HG02852 (cell line): Measurements from ENCODE around the gene TNIK.
"Not testable (repeated sequence)": the region's sequence is repeated elsewhere in the genome, so short reads cannot be mapped to it uniquely, and the experiment has no call there.

ENCODE experiments used
- ATAC-seq: cut with Tn5 transposase; IDR thresholded peaks from one replicate; pipeline ENCODE4 v1.9.1; 2021; ENCODE audit warnings: mild to moderate bottlenecking, moderate library complexity; ENCODE audit not compliant: unreplicated experiment

Gene TNIK

GRCh38 chr3:171317171-171317570 is 143.0 kb downstream of the TNIK start:
- no peak for ATAC-seq

GRCh38 chr3:171315919-171316318 is 144.3 kb downstream of the TNIK start:
- ATAC-seq = no peak

- no peak for ATAC-seq
These were observed 145.1 kb downstream of the TNIK start for GRCh38 chr3:171315101-171315500.

- ATAC-seq = no peak
These were observed 145.9 kb downstream of the TNIK start for GRCh38 chr3:171314341-171314740.

- no peak for ATAC-seq
These were observed 146.5 kb downstream of the TNIK start for GRCh38 chr3:171313702-171314101.

- no peak for ATAC-seq
These were observed 147.5 kb downstream of the TNIK start for GRCh38 chr3:171312741-171313140.

- ATAC-seq = no peak
These were observed 148.4 kb downstream of the TNIK start for GRCh38 chr3:171311784-171312183.

- peak; percentile 42 for ATAC-seq
These were observed 150.3 kb downstream of the TNIK start for GRCh38 chr3:171309906-171310359.

GRCh38 chr3:171307988-171308387 is 152.2 kb downstream of the TNIK start:
- no peak for ATAC-seq

- no peak for ATAC-seq
These were observed 153.1 kb downstream of the TNIK start for GRCh38 chr3:171307046-171307585.

- no peak for ATAC-seq
These were observed 153.6 kb downstream of the TNIK start for GRCh38 chr3:171306631-171307030.

- not testable (repeated sequence) for ATAC-seq
These were observed 154.4 kb downstream of the TNIK start for GRCh38 chr3:171305823-171306222.

GRCh38 chr3:171304498-171304897 is 155.7 kb downstream of the TNIK start:
- not testable (repeated sequence) for ATAC-seq

- ATAC-seq = not testable (repeated sequence)
These were observed 156.2 kb downstream of the TNIK start for GRCh38 chr3:171304017-171304416.

GRCh38 chr3:171301998-171302397 is 158.2 kb downstream of the TNIK start:
- no peak for ATAC-seq

- ATAC-seq = no peak
These were observed 159.2 kb downstream of the TNIK start for GRCh38 chr3:171301002-171301401.

- no peak for ATAC-seq
These were observed 162.3 kb downstream of the TNIK start for GRCh38 chr3:171297951-171298350.

GRCh38 chr3:171297207-171297606 is 163.0 kb downstream of the TNIK start:
- ATAC-seq = no peak

- no peak for ATAC-seq
These were observed 164.5 kb downstream of the TNIK start for GRCh38 chr3:171295484-171296373.

GRCh38 chr3:171293142-171293782 is 166.9 kb downstream of the TNIK start:
- peak; percentile 46 for ATAC-seq

- ATAC-seq = no peak
These were observed 169.5 kb downstream of the TNIK start for GRCh38 chr3:171290680-171291079.

GRCh38 chr3:171289291-171289690 is 170.9 kb downstream of the TNIK start:
- no peak for ATAC-seq
